NCI-H748 (cell line): Measurements from ENCODE around the gene GLYATL1.
A peak's percentile ranks its signal among the peaks of the same experiment; 100 is the strongest.

Experiments used
- DNase-seq: peaks from one replicate; lab custom pipeline; 2025; ENCODE audit not compliant: unreplicated experiment; lab: John Stamatoyannopoulos, UW

The GLYATL1 gene

DNA sequence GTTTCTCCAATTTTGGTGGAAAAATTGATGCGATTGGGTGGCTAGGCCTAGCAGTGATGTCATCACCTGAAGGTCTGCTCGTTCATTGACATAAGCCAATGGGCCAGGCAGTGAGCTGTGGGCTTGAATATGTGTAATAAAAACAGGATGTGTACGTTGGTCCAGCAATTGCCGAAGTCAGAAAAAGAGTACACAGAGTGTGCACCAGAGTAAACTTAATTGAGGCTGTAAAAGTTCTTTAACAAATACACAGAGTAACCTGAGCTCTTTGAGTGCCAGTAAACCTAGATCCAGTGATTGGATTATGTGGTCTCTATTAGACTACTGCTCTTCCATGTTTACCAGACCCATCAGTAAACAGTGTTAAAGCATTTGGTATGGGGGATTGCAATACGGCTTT lies 13.0 kb upstream of the GLYATL1 start:
- peak; percentile 82 for DNase-seq

DNA sequence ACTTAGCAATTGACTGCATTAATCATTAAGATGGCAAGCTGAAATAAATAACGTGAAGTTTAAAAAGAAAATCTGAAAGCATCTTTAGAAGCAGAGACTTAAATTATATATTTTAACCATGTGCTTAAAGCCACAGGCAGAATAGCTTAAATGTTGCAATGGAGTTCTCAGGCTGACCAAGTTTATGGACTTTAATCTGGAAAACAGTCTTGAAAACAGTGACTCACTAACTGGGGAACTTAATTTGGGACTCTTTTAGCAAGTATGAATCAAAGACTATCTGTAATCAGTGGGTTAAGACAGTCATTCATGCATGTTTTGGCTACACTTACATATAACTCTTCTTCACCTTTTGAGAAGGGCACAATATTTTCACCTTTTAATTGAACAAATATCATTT lies 12.6 kb upstream of the GLYATL1 start:
- DNase-seq: no peak

DNA sequence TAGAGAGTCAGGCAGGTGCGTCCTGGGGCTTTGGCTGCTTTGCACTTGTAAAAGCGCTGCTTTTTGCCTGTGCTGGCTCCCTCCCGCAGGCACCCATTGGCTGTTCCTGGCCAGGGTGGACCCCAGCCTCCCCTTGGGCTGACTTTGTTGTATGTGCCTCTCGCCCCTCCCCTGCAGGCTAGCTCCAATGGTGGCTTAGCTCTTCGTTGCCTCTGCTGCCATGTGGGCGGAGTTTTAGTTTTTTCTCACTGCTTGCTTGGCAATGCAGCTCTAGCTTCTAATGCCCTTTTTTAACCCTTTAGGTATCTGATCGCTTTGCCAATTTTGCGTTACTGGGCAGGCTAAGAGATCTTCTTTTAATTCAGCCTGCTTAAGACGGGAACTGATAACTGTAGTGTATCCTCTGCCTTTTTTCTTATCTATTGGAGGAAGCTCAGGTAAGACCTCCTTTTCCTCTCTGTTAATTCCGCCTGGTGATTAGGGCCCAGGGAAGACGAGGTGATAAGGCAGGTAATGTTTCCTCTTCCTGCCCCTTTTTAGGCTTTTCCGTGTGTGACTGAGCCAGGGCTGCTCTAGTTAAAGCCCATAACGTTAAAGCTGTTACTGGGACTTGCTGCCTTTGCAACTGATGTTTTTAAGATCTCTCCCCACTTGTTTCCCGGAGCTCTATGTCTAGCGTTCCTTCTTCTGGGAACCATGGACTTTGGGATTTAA lies 11.7 kb upstream of the GLYATL1 start:
- peak; percentile 83 for DNase-seq

DNA sequence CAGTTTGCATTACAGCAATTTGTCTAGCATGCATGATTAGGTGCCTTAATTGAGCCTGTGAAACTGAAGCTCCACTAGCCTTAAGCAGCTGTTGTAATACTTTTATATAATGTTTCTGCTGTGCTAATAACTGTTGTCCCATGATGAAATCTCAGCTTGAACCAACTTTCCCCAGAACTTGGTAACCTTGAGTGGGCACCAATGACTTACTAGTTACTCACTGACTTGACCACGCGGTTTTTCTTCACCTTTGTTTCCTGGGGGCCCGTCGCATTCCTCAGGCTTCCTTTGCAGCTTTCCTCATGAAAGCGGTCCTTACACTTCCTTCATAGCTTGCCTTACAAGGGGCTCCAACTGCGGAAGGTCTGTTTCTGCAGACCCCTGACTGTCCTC lies 11.2 kb upstream of the GLYATL1 start:
- DNase-seq: no peak

DNA sequence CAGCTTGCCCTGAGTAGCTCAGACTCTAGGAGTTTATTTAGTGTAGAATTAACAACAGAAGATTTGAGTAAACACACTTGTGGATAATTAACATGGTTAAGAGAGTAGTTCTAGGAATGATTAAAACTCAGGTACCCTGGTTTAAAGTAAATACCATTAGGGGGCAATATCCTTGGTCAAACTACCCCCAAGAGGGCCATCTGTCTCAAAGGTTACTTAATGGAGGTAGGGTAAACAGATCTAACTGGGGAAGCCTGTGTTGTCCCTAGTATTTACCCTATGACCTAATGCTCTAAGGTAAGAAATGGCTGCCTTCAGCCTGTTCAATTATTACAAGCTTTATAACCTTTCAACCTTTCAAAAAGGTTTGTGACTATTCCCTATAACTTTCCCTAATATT lies 10.6 kb upstream of the GLYATL1 start:
- DNase-seq: peak; percentile 88

DNA sequence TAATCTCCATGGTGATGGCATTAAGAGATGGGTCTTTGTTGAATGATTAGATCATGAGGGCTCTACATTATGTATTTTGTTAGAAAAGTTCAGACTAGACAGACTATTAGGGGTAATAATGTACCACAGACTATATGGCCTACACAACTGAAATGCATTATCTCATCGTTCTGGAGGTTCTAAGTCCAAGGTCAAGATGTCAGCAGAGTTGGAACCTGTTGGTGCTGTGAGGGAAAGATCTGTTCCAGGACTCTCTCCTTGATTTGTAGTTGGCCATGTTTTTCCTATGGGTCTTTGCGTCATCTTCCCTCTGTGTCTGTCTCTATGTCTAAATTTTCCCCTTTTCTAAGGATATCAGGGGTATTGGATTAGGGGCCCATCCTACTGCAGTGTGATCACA lies 8.4 kb upstream of the GLYATL1 start:
- no peak for DNase-seq

DNA sequence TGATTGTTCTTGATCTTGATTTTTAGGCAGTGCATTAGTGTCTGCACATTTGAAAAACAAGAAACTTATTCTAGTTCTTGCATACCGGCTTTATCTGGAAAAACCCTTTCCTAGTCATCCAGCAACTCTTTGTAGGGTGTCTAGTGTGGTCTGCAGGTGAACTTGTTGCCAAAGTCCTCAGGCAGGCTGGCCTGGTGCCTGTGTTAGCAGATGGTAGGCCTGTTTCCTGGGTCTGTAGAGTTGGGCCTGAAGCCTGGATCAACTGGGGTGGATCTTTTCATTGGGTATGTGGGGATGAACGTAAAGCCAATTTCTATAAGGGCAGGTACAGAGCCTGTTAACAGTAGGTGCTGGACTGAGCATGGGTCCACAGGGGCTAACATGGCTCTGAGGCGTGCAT lies 5.6 kb upstream of the GLYATL1 start:
- DNase-seq: no peak

DNA sequence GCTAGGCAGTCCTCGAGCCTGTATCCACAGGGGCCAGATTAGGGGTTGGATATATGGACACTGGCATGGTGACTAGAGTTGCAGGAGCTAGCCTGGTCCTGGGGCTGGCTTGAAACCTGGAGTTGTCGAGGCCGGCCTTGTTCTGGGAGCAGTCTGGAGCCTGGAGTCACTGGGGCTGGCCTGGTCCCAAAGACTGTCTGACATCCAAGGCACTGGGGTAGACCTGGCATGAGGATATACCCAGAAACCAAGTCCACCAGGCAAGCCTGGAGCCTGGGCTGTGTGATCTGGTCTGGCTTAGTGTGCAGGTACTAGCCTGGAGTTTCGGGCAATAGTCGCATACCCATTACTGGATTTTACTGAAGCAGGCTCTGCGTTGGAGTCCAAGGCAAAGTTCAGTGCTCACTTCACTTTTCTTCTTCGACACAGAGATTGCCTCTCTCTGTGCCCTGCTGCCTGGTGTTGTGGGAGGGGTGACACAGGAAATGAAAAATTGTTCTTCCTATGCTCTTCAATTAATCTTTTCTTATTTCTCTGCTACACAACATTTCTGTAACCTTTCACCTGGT lies 4.3 kb upstream of the GLYATL1 start:
- DNase-seq: no peak

DNA sequence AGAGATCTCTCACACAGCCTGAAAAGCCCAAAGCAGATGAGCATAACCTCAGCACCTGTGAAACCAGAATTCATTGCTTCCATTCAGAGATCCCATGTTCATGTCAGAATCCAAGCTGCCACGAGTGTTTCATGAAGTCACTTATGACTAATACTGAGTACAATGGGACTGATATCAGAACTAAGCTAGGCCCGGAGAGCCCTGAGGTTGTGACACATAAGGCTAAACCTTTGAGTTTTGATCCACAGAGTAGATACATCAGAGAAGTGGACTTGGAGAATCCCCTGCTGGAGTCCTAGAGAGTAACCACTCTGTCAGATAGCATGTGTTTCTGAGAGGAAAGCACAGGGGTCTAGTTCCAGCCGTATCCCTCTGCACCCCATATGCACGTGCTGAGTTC lies 890 bp upstream of the GLYATL1 start:
- no peak for DNase-seq

DNA sequence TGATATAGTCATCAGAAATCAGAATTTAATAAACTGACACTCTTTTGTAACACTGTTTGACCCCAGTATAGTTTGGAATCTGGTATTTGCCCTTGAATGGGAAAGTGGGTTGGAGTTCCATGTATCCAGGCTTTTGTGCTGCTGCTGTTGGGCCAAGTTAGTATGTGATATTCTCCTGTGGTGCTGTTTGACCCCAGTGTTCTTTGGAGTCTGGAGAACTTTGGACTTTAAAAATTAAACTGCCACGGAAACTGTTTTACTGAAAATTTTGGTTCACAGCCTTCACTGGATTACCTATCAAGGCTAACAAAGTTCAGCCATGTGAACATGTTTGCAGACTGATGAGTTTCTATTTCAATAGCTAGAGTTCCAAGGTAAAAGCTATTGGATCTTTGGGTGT lies 740 bp downstream of the GLYATL1 start:
- DNase-seq: no peak

DNA sequence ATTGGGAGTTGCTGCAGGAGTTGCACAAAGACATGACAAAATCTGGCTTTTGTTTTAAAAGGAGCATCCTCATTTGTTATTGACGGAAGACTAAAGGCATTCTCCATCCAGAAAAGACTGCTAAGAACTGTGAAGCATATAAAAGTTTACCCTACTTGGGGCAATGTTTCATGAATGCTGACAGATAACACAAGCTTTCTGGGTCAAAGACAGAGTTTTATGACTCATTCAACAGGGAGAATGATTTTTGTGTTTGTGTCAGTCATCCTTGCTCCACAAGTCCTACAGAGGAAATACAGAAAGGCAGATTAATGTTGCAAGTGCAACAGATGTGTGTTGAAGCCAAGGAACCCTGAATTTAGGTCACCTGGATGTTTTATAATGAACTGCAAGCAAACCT lies 2.5 kb downstream of the GLYATL1 start:
- no peak for DNase-seq

DNA sequence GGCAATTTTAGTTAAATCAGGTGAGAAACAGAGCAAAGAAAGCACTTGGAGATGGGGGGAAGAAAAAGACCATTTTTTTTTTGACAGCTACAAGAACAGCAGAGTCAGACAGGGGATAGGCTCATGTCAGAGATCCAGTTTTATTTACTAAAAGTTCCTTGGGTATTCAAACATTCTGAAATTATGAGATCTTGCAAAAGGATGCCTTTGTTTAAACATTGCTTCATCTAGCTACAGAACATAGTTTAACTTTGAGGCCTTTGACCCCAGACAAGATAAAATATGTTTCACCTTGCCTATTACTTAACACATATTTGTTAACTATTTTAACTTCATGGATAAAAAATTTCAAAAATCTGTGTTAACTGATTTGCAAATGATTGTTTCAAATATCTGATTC lies 6.4 kb downstream of the GLYATL1 start:
- no peak for DNase-seq

DNA sequence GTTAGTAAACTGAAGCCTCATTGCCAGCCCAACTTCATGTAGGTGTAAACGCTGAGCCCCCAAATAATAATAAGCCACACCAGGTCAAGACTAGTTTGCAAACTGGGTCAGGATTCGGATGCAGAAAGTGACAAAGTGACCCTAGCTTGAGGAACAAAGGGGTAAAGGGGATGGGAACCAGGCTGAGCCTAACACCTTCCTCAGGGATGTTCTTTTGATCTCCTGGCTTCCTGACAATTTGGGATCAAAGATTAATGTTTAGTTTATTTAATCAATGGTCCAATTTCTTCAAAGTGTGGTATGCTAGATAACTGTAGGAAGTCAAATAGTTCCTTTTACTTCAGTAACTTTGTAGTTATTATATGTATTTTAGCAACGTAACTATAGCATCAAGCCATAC lies 9.9 kb downstream of the GLYATL1 start:
- DNase-seq: no peak

DNA sequence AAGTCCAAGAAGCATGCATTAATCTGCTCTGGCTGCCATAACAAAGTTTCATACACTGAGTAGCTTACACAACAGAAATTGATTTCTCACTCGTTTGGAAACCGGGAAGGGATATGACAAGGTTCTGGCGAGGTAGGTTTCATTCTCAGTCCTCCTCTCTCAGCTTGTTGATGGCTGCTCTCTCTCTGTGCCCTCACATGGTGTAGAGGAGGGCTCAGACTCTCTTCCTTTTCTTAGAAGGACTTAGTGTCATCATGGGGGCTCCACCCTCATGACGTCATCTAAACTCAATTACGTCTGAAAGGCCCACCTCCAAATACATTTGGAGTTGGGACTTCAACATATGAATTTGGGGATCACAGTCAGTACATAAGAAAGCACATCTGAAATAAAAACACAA lies 18.6 kb downstream of the GLYATL1 start:
- DNase-seq: no peak

DNA sequence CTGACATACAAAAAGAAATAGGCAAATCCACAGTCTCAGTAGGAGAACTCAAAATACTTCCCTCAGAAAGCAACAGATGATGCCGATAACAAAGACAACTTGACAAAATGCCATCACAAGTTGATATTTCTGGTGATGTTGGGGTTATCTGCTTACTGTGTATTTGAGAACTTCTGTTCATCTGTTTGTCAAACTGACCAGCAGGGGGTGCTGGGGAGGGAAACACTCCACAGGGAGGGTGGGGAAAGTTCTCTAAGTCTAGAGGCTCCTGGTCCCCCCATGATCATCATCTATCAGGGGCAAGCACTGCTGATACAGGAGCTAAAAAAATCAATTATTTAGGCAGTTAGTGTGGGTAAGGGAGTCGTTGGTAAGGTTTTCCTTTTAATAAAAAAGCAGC lies 19.2 kb downstream of the GLYATL1 start:
- peak; percentile 11 for DNase-seq

DNA sequence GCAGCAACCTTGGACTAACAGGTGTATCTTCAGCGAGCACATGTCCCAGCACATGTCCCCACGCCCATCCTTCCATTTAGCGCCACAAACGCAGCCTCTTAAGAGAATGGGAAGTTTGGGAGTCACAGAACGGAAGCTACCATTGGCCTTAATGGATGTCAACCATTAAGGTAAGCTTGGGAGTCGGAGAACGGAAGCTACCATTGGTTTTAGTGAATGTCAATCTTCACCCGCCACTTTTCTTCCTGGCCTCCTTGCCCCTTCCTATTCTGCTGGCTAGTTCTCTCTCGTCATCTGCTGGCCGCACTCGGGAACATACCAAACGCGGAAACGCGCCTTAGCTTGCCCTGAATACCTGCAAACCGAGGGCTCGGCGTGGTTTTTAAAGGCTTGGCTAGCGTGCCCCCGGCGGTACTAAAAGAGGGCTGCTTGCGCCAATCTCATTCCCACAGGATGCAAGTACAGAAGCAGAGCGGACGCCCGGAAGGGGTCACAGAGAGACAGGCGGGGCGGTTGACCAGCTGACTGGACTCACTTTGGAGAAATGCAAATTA lies 24.3 kb downstream of the GLYATL1 start:
- DNase-seq: no peak

DNA sequence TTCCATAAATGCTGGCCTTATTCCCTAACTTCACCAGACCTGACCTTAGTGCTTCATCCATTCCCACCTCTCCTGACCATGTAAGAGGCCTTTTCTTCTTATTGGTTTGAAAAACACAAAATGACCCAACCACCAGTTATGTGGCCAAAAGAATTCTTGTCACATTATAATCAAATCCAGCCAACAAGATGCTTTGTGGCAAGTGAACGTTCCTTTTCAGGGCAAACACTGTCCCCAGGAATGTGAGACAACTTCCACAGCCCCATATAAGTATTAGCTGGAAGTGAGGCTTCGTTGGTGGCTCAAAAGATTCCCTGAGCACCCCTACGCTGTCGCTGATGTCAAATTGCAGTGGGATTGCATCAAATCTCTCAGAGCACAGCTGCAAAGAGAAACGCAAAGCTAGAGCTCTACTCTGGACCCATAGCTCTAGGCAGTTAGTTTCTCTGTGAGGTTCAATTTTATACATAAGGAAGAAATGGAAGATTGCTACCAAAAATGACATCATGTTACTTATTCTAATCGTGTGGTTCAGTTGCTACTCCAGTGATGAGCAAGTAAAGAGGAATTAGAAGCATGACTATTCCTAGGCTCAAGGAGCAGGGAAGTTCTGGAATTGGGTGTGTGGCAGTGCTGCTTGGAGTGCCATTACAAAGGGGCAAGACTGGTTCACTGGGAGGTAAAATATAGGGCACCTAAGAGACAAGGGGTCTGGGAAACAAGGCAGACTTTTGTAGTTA lies 26.1 kb downstream of the GLYATL1 start:
- DNase-seq: no peak

DNA sequence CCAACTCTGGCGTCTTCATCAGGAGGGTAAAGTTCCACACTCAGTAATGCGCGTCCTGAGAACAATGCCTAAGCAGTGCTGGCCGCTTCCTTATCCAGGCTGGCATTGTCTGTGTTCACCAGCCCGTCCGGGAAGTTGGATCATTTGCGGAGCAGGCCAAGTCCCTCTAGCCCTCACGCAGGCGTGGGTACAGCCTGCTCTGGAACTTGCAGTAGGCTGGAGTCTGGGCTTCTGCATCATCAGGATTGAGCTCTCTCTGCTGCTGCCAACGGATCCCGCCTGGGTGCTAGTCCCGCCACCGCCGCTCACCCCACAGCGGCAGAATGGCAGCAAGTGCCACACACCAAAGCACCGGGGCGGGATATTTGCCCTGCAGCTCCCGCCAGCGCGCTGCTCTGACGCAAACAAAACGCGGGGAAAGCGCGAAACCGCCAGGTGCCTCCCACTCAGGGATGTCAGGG lies 29.0 kb downstream of the GLYATL1 start:
- peak; percentile 85 for DNase-seq

DNA sequence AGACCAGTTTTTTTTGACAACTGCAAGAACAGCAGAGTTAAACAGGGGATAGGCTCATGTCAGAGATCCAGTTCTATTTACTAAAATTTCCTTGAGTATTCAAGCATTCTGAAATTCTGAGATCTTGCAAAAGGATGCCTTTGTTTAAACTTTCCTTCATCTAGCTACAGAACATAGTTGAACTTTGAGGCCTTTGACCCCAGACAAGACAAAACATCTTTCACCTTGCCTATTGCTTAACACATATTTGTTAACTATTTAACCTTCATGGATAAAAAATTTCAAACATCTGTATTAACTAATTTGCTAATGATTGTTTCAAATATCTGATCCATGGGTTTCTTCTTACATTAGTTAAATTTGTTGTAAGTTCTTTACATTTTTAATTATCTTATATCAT lies 38.2 kb downstream of the GLYATL1 start:
- DNase-seq: no peak

DNA sequence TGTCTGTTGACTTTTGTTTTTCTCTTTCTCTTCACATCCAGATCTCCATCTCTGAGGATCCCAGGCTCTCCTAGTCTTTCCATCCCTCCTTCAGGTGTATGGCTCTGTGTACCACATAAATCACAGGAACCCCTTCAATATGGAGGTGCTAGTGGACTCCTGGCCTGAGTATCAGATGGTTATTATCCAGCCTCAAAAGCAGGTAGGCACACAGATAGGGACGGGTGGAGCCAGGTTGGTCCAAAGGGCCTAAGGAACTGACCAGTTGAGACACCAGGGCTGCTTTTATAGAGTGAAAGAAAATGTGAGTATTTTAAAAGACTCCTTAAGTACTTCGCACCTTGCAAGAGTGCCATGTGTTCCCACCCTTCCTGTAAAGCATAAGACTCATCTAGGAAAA lies 39.9 kb downstream of the GLYATL1 start:
- DNase-seq: no peak

DNA sequence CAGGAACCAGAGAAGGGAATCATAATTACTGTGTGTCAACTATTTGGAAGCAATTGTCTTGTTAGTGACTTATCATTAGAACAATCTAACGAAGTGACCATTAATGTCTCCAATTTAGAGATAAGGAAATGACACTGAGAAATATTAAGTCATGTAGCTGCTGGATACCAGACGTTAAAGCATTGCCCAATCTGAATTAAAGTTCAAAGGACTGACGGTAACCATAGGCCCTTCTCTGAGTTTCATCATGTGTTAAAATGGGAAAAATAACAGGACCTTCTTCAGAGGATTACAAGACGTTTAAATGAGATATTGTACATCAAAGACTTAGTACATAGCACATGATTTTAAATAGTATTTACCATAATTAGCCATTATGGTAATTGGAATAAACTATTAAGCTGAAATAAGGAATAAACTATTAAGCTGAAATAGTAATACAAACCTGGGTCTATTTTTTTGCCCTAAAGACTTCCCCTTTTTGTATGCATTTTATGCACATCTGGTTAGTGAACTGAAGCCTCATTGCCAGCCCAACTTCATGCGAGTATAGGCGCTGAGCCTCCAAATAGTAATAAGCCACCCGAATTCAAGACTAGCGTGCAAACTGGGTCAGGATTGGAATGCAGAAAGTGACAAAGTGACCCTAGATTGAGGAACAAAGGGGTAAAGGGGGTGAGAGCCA lies 41.0 kb downstream of the GLYATL1 start:
- DNase-seq: no peak

DNA sequence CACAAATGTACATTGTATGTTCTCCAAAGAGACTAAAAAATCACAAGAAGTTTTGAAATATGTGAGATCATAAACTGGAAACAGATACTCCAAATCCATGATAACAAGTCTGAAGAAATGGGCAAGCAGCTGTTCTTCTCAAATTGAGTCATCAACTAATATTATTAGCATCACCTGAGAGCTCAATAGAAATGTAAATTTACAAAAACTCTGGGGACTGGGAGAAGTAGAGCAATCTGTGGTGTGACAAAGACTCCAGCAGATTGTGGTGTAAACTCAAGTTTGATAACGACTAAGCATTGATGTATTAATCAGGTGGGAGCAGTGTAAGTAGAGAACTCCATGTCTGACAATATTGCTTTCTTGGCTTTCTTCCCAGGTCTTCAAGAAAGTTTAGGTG lies 53.2 kb downstream of the GLYATL1 start:
- DNase-seq: no peak
